GM06990 (cell line): ENCODE measurements around the gene SCN8A.

Source experiments
- DNase-seq: peaks from one replicate; pipeline ENCODE4 v3.0.0-alpha.2; 2011; ENCODE audit not compliant: insufficient read length; ENCODE audit errors: extremely low read depth
- H3K27me3 ChIP-seq: replicated peaks from 2 replicates; pipeline ENCODE4 v1.6.0; 2011; ENCODE audit warnings: low read length; ENCODE audit not compliant: control insufficient read depth, insufficient read depth
- H3K36me3 ChIP-seq: 2 replicates; pipeline ENCODE4 v1.5.1; 2011; ENCODE audit warnings: low read length; ENCODE audit not compliant: control insufficient read depth, insufficient read depth
- H3K4me3 ChIP-seq: replicated peaks from 2 replicates; pipeline ENCODE4 v1.5.1; 2011; ENCODE audit warnings: low read depth, mild to moderate bottlenecking, control low read depth, low read length
- CTCF ChIP-seq: IDR thresholded peaks from 2 replicates; pipeline ENCODE4 v1.5.1; 2011; ENCODE audit warnings: low read length, control low read depth, mild to moderate bottlenecking, inconsistent platforms; ENCODE audit not compliant: insufficient read depth, poor library complexity, severe bottlenecking

Gene SCN8A

GRCh38 chr12:51848841-51849735 lies 258.1 kb downstream of the SCN8A start:
- H3K27me3 ChIP-seq, result peaks cover 2% of the 10 kb centered on the region
- H3K36me3 ChIP-seq, result no peaks in the 10 kb centered on the region
- no peak for DNase-seq
- no peak overlapping the region for H3K4me3 ChIP-seq
- no peak for TF ChIP-seq CTCF

GRCh38 chr12:51850081-51850964 lies 259.3 kb downstream of the SCN8A start:
- Histone ChIP-seq H3K27me3 (peaks cover 2% of the 10 kb centered on the region), H3K36me3 (no peaks in the 10 kb centered on the region), H3K4me3 (no peak overlapping the region)
- no peak for TF ChIP-seq CTCF
- DNase-seq, result no peak

GRCh38 chr12:51850965-51851299 lies 259.9 kb downstream of the SCN8A start:
- no peak for DNase-seq
- Histone ChIP-seq H3K4me3 (no peak overlapping the region), H3K27me3 (peaks cover 2% of the 10 kb centered on the region), H3K36me3 (no peaks in the 10 kb centered on the region)
- TF ChIP-seq CTCF, result no peak

- Histone ChIP-seq H3K27me3 (peaks cover 2% of the 10 kb centered on the region), H3K36me3 (no peaks in the 10 kb centered on the region), H3K4me3 (no peak overlapping the region)
- TF ChIP-seq CTCF, result no peak
- DNase-seq, result no peak
Observed at GRCh38 chr12:51851413-51852124, 260.5 kb downstream of the SCN8A start.

- no peak for DNase-seq
- Histone ChIP-seq H3K27me3 (no peaks in the 10 kb centered on the region; the same call in 1 of the 2 replicates), H3K4me3 (no peak overlapping the region), H3K36me3 (no peaks in the 10 kb centered on the region)
- TF ChIP-seq CTCF, result no peak
Observed at GRCh38 chr12:51852404-51853137, 261.5 kb downstream of the SCN8A start.
